ENCODE data around the gene ADGRG3.
A peak's percentile ranks its signal among the peaks of the same experiment; 100 is the strongest.

The ADGRG3 gene, protein sequence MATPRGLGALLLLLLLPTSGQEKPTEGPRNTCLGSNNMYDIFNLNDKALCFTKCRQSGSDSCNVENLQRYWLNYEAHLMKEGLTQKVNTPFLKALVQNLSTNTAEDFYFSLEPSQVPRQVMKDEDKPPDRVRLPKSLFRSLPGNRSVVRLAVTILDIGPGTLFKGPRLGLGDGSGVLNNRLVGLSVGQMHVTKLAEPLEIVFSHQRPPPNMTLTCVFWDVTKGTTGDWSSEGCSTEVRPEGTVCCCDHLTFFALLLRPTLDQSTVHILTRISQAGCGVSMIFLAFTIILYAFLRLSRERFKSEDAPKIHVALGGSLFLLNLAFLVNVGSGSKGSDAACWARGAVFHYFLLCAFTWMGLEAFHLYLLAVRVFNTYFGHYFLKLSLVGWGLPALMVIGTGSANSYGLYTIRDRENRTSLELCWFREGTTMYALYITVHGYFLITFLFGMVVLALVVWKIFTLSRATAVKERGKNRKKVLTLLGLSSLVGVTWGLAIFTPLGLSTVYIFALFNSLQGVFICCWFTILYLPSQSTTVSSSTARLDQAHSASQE

GRCh38 chr16:57668263-57668571 lies at the start of gene ADGRG3:
Gene ADGRG3, plus strand, starts transcription at chr16:57668306. Its CDS starts 42 bp downstream, at chr16:57668348.
- peaks cover 16% of the 10 kb centered on the region for H3K27me3 ChIP-seq (replicated peaks; ENCODE audit: control insufficient read depth, insufficient read depth, low read length)
- H3K36me3 ChIP-seq (ENCODE audit: control insufficient read depth, insufficient read depth, low read length, severe bottlenecking): no peaks in the 10 kb centered on the region
- no peaks in the 10 kb centered on the region for H3K9me3 ChIP-seq (ENCODE audit: control insufficient read depth, low read length)
- no peak within 1 kb of the TSS for H3K9ac ChIP-seq (ENCODE audit: low read length)
- peaks cover 3% of the 10 kb centered on the region for H3K4me1 ChIP-seq (ENCODE audit: control insufficient read depth, insufficient read depth, low read length)
- no peak for DNase-seq (ENCODE audit: low read depth)
- no peak within 1 kb of the TSS for H3K4me3 ChIP-seq (ENCODE audit: low read length)

DNA sequence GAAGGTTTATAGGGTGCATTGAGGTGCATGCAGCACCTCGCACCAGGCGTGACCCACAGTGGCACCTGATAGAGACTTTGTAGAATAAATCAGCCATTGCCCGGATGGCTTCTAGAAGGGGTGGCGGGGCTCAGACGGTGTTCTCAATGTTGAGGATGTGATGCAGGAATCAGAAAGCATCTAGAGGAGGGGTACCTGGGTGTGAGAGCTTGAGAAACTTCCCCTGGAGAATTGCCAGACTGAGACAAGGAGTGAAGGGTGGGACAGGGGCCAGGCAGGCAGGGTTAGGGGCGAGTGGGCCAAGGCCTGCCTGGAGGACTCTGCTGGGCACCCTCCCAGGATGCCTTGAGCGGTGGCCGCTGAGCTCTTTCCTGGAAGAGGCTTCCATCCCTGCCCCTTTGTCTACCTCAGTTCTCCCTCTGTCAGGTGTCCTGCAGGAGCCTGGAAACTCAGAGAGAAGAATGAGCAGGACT lies 48.9 kb upstream of the ADGRG3 start:
- Histone ChIP-seq H3K4me3 (ENCODE audit: low read length) (no peak overlapping the region), H3K4me1 (ENCODE audit: control insufficient read depth, insufficient read depth, low read length) (peaks cover 10% of the 10 kb centered on the region), H3K27me3 (replicated peaks; ENCODE audit: control insufficient read depth, insufficient read depth, low read length) (no peaks in the 10 kb centered on the region), H3K9ac (ENCODE audit: low read length) (no peak overlapping the region), H3K36me3 (ENCODE audit: control insufficient read depth, insufficient read depth, low read length, severe bottlenecking) (no peaks in the 10 kb centered on the region), H3K9me3 (ENCODE audit: control insufficient read depth, low read length) (no peaks in the 10 kb centered on the region)
- no peak for DNase-seq (ENCODE audit: low read depth)

- Histone ChIP-seq H3K4me3 (ENCODE audit: low read length) (no peak overlapping the region), H3K9ac (ENCODE audit: low read length) (no peak overlapping the region), H3K9me3 (ENCODE audit: control insufficient read depth, low read length) (no peaks in the 10 kb centered on the region), H3K4me1 (ENCODE audit: control insufficient read depth, insufficient read depth, low read length) (peaks cover 10% of the 10 kb centered on the region), H3K27me3 (replicated peaks; ENCODE audit: control insufficient read depth, insufficient read depth, low read length) (no peaks in the 10 kb centered on the region), H3K36me3 (ENCODE audit: control insufficient read depth, insufficient read depth, low read length, severe bottlenecking) (no peaks in the 10 kb centered on the region)
- DNase-seq (ENCODE audit: low read depth): no peak
These were observed 48.3 kb upstream of the ADGRG3 start for GRCh38 chr16:57619606-57620334.

DNA sequence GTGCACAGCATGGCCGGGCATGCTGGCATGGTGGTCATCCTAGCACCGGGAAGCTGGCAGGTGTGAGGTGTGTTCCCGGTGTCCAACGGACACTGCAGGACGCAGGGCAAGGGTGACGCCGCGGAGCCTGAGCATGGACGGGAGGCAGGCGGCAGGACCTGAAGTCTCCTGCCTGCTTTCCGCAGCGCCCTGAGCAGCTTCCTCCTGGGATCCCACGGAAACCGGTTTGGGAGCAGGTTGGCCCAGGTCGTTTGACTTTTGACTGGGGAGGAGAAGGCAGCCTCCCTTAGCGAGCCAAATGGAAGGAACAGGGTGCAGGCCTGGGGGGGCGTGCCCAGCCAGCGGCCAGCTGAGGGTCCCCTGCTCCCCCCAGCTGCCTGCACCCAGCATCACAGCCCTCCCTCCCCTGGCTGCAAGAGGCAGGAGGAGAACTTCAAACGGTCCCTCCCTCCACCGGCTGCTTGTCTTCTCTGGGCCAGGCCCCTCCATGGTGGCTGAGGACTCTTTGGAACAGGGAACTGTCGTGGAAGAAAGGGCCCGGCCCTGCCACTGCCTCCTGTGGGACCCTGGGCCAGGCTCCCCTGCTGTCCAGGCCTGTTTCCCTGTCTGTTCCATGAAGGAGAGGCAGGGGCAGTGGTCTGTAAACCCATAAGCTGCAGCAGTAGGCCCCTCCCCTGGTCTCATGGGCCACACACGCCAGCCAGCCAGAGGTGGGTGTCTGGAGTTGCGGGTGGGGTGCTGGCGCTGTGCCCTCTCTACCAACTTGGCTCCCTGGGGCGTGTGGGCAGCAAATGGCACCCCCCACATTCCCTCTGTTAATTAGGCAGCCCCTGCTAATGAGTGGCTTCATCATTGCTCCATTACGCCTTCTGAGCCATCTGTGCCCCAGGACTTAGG lies 47.5 kb upstream of the ADGRG3 start:
- Histone ChIP-seq H3K36me3 (ENCODE audit: control insufficient read depth, insufficient read depth, low read length, severe bottlenecking) (no peaks in the 10 kb centered on the region), H3K27me3 (replicated peaks; ENCODE audit: control insufficient read depth, insufficient read depth, low read length) (no peaks in the 10 kb centered on the region), H3K9ac (ENCODE audit: low read length) (no peak overlapping the region), H3K4me1 (ENCODE audit: control insufficient read depth, insufficient read depth, low read length) (peaks cover 10% of the 10 kb centered on the region), H3K4me3 (ENCODE audit: low read length) (no peak overlapping the region), H3K9me3 (ENCODE audit: control insufficient read depth, low read length) (no peaks in the 10 kb centered on the region)
- DNase-seq (ENCODE audit: low read depth): no peak

DNA sequence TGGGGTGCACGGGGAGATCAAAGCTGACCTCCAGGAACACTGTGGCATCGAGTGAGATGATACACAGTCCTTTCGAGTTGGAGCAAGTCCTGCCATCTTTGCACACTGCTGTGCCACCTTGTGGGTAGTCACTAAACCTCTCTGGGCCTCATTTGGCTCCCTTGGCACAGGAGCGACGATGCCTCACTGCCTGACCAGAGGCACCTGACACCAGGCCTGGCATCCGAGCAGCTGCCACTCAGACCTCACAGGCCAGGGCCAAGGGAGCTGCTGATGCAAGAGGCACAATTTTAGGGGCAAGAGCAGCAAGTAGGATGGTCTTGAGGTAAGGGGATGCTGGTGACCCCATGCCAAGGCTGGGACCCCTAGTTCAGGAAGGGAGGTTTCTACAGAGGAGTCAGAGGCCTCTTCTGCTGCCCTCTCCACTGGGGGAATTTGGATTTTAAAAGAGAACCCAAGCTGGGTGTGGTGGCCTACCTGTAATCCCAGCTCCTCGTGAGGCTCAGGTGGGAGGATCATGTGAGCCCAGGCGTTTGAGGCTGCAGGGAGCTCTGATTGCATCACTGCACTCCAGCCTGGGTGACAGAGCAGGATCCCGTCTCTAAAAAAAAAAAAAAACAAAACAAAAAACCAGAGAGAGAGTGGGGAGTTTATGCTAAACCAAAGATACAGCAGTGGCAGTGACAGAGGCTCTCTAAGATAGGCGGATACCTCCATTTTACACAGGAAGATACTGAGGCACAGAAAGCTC lies 46.4 kb upstream of the ADGRG3 start:
- no peaks in the 10 kb centered on the region for H3K27me3 ChIP-seq (replicated peaks; ENCODE audit: control insufficient read depth, insufficient read depth, low read length)
- peaks cover 10% of the 10 kb centered on the region for H3K4me1 ChIP-seq (ENCODE audit: control insufficient read depth, insufficient read depth, low read length)
- H3K9ac ChIP-seq (ENCODE audit: low read length): no peak overlapping the region
- no peaks in the 10 kb centered on the region for H3K36me3 ChIP-seq (ENCODE audit: control insufficient read depth, insufficient read depth, low read length, severe bottlenecking)
- no peak overlapping the region for H3K4me3 ChIP-seq (ENCODE audit: low read length)
- no peaks in the 10 kb centered on the region for H3K9me3 ChIP-seq (ENCODE audit: control insufficient read depth, low read length)
- DNase-seq (ENCODE audit: low read depth): no peak

DNA sequence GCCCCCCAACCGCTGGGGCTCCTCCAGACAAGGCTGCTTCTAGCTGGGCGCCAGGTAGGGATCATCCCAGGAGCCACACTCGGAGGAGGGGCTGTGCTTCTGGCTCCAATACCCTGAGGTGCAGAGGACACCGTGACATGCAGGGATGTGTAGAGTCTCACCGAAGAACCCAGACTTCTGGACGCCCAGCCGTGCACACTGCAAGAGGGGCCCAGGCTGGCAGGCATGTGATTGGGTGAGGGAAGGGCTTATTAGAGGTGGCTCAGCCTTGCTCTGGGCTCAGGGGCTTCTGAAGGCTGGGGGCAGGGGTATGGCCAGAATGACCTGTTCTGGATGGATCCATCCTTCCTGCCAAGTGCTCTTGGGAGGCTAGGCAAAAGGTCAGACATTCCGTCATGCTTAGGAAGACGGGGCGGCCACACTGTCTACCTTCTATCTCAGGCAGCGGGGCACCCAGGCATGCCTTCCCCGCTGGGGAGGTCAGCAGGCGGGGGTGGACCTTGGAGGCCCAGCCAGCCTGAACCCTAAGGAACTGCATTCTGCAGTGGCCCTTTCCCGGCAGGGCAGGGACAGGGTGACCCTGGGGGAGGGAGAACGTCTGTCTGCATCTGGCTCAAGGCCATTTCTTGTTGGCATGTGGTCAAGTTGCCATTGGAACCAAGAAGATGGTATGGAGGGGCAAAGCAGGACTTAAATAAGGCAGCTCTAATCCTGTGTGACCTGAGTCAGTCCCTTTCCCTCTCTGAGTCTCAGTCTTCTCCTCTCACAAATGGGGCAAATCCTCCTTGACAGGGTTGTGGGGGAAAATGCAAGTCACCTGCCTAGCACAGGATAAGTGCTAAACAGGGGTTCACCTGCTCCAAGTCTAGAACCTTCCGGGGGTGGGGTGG lies 45.5 kb upstream of the ADGRG3 start:
- DNase-seq (ENCODE audit: low read depth): no peak
- no peak overlapping the region for H3K4me3 ChIP-seq (ENCODE audit: low read length)
- H3K4me1 ChIP-seq (ENCODE audit: control insufficient read depth, insufficient read depth, low read length): peaks cover 17% of the 10 kb centered on the region
- no peaks in the 10 kb centered on the region for H3K9me3 ChIP-seq (ENCODE audit: control insufficient read depth, low read length)
- no peaks in the 10 kb centered on the region for H3K27me3 ChIP-seq (replicated peaks; ENCODE audit: control insufficient read depth, insufficient read depth, low read length)
- no peak overlapping the region for H3K9ac ChIP-seq (ENCODE audit: low read length)
- H3K36me3 ChIP-seq (ENCODE audit: control insufficient read depth, insufficient read depth, low read length, severe bottlenecking): no peaks in the 10 kb centered on the region

DNA sequence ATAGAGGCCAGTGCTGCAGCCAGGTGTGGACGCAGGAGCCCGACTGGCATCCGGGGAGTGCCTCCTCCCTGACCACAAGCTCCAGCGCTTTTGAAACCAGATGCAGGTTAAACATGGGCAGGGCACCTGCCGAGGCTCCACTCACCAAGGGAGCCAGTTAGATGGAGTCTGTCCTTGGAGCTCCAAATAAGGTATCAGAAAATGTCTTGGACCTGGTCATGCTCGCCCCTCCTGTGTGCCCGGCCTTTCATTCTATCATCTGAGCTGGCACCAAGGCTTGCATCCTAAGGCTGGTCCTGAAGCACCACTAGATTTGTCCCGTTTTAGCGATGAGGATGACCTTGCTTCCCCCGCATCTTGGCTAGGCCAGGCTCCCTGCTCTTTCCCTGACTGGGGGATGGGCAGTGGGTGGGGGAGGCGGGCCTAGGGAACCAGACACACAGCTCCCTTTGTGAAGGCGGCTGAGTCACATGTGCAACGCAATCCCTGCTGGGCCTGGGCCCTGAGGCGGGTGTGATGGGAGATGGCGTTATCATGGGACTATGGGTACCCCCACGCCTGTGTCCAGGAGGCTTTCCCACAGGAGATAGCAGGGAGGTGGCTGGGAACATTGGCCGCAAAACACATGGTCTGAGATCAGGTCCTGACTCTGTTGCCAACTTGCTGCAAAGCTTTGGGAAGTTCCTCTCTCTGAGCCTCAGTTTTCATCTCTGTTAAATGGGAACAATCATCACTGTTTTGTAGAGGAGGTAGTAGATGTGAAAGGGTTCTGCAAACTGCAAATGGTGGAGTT lies 44.7 kb upstream of the ADGRG3 start:
- Histone ChIP-seq H3K4me3 (ENCODE audit: low read length) (no peak overlapping the region), H3K9ac (ENCODE audit: low read length) (no peak overlapping the region), H3K36me3 (ENCODE audit: control insufficient read depth, insufficient read depth, low read length, severe bottlenecking) (no peaks in the 10 kb centered on the region), H3K4me1 (ENCODE audit: control insufficient read depth, insufficient read depth, low read length) (peaks cover 26% of the 10 kb centered on the region), H3K9me3 (ENCODE audit: control insufficient read depth, low read length) (no peaks in the 10 kb centered on the region), H3K27me3 (replicated peaks; ENCODE audit: control insufficient read depth, insufficient read depth, low read length) (no peaks in the 10 kb centered on the region)
- peak; percentile 11 for DNase-seq (ENCODE audit: low read depth)

GRCh38 chr16:57624044-57624688 lies 43.9 kb upstream of the ADGRG3 start:
- Histone ChIP-seq H3K4me3 (ENCODE audit: low read length) (no peak overlapping the region), H3K36me3 (ENCODE audit: control insufficient read depth, insufficient read depth, low read length, severe bottlenecking) (no peaks in the 10 kb centered on the region), H3K27me3 (replicated peaks; ENCODE audit: control insufficient read depth, insufficient read depth, low read length) (no peaks in the 10 kb centered on the region), H3K4me1 (ENCODE audit: control insufficient read depth, insufficient read depth, low read length) (peaks cover 31% of the 10 kb centered on the region), H3K9me3 (ENCODE audit: control insufficient read depth, low read length) (no peaks in the 10 kb centered on the region), H3K9ac (ENCODE audit: low read length) (no peak overlapping the region)
- peak; percentile 57 for DNase-seq (ENCODE audit: low read depth)

DNA sequence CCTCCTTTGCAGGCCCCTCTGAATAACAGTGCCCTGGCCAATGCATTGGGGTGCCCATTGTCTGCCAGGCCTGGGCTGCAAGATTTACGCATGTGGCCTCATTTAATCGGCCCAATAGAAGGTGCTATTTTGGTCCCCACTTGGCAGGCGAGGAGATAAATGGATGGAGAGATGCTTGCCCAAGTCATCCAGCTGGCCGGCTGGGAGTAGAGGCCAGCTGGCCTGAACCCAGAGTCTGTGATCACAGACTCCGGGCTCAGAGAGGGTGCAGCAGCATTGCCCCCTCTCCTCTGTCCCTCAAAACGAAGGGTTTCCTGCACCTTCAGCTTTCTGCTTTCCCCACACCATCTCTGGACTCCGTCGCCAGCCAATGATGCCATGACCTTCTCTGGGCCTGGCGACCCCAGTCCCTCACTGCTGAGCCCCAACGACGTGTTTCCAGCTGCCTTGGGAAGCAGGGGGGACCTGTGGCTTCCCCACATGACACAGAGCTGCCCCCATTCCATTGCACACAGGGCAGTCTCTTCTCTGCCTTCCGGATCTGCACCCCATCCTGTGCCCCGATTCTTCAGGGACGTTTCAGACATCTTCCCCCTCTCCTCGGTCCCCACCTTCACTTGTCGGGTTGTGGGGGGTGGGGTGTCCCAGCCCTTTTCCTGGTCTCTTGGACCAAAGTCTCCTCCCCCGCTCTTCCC lies 43.2 kb upstream of the ADGRG3 start:
- no peaks in the 10 kb centered on the region for H3K9me3 ChIP-seq (ENCODE audit: control insufficient read depth, low read length)
- no peak for DNase-seq (ENCODE audit: low read depth)
- peaks cover 31% of the 10 kb centered on the region for H3K4me1 ChIP-seq (ENCODE audit: control insufficient read depth, insufficient read depth, low read length)

More for the DNA sequence above, 43.2 kb upstream of the ADGRG3 start:
- Histone ChIP-seq H3K36me3 (ENCODE audit: control insufficient read depth, insufficient read depth, low read length, severe bottlenecking) (no peaks in the 10 kb centered on the region), H3K9ac (ENCODE audit: low read length) (no peak overlapping the region), H3K4me3 (ENCODE audit: low read length) (no peak overlapping the region), H3K27me3 (replicated peaks; ENCODE audit: control insufficient read depth, insufficient read depth, low read length) (no peaks in the 10 kb centered on the region)
